Muscle layer of colon (tissue), 2 donors: ENCODE results near the gene IRF8.

Source experiments
- H3K27ac ChIP-seq: one replicate; pipeline ENCODE4 v1.7.0; 2013; ENCODE audit warnings: low read depth, mild to moderate bottlenecking, low read length, moderate library complexity
- H3K27me3 ChIP-seq, 2 donors: one replicate each; pipeline ENCODE4 v1.7.0; 2013; ENCODE audit warnings: low read length in 2 of 2, mild to moderate bottlenecking in 2 of 2; ENCODE audit not compliant: insufficient read depth in 2 of 2, control insufficient read depth in 1 of 2
- H3K36me3 ChIP-seq: one replicate; pipeline ENCODE4 v1.7.0; 2013; ENCODE audit warnings: mild to moderate bottlenecking, low read length; ENCODE audit not compliant: insufficient read depth
- H3K4me1 ChIP-seq: one replicate; pipeline ENCODE4 v1.7.0; 2013; ENCODE audit warnings: mild to moderate bottlenecking, low read length; ENCODE audit not compliant: insufficient read depth
- H3K4me3 ChIP-seq, 2 donors: one replicate each; pipeline ENCODE4 v1.7.0; 2013; ENCODE audit warnings: low read length in 2 of 2, low read depth in 1 of 2, mild to moderate bottlenecking in 1 of 2, moderate library complexity in 1 of 2
- H3K9ac ChIP-seq: one replicate; pipeline ENCODE4 v1.7.0; 2013; ENCODE audit warnings: low read length
- H3K9me3 ChIP-seq: one replicate; pipeline ENCODE4 v1.7.0; 2013; ENCODE audit warnings: mild to moderate bottlenecking, low read length
- donor health status: abdominal sarcoma.
- donor health status: Adenocarcinoma of cecum.

Gene IRF8

GRCh38 chr16:85944572-85945423, 45.8 kb downstream of the IRF8 start:
- H3K9me3 ChIP-seq = no peaks in the 10 kb centered on the region
- no peaks in the 10 kb centered on the region for H3K36me3 ChIP-seq
- no peak overlapping the region for H3K9ac ChIP-seq
- no peak overlapping the region for H3K4me3 ChIP-seq
- H3K4me1 ChIP-seq = no peaks in the 10 kb centered on the region
- no peak overlapping the region for H3K27ac ChIP-seq
- H3K27me3 ChIP-seq = no peaks in the 10 kb centered on the region

- H3K4me3 ChIP-seq = no peak overlapping the region
- H3K27ac ChIP-seq = no peak overlapping the region
- no peaks in the 10 kb centered on the region for H3K27me3 ChIP-seq
- no peak overlapping the region for H3K9ac ChIP-seq
- H3K9me3 ChIP-seq = no peaks in the 10 kb centered on the region
- no peaks in the 10 kb centered on the region for H3K36me3 ChIP-seq
- no peaks in the 10 kb centered on the region for H3K4me1 ChIP-seq
These were observed 46.4 kb downstream of the IRF8 start for GRCh38 chr16:85945424-85945751.

GRCh38 chr16:85946541-85947124, 47.7 kb downstream of the IRF8 start:
- Histone ChIP-seq H3K4me1 (no peaks in the 10 kb centered on the region), H3K36me3 (no peaks in the 10 kb centered on the region), H3K27me3 (no peaks in the 10 kb centered on the region), H3K27ac (no peak overlapping the region), H3K9ac (no peak overlapping the region), H3K9me3 (no peaks in the 10 kb centered on the region), H3K4me3 (no peak overlapping the region)

GRCh38 chr16:85947230-85948137, 48.5 kb downstream of the IRF8 start:
- Histone ChIP-seq H3K27ac (no peak overlapping the region), H3K4me3 (no peak overlapping the region), H3K27me3 (no peaks in the 10 kb centered on the region), H3K9ac (no peak overlapping the region), H3K36me3 (no peaks in the 10 kb centered on the region), H3K9me3 (no peaks in the 10 kb centered on the region), H3K4me1 (no peaks in the 10 kb centered on the region)

GRCh38 chr16:85948138-85948509, 49.2 kb downstream of the IRF8 start:
- no peak overlapping the region for H3K9ac ChIP-seq
- no peaks in the 10 kb centered on the region for H3K4me1 ChIP-seq
- H3K27me3 ChIP-seq = no peaks in the 10 kb centered on the region
- no peaks in the 10 kb centered on the region for H3K36me3 ChIP-seq
- no peaks in the 10 kb centered on the region for H3K9me3 ChIP-seq
- H3K4me3 ChIP-seq = no peak overlapping the region
- no peak overlapping the region for H3K27ac ChIP-seq

GRCh38 chr16:85948616-85949265, 49.8 kb downstream of the IRF8 start:
- no peaks in the 10 kb centered on the region for H3K27me3 ChIP-seq
- no peak overlapping the region for H3K4me3 ChIP-seq
- H3K27ac ChIP-seq = no peak overlapping the region
- H3K9me3 ChIP-seq = no peaks in the 10 kb centered on the region
- no peaks in the 10 kb centered on the region for H3K36me3 ChIP-seq
- H3K9ac ChIP-seq = no peak overlapping the region
- no peaks in the 10 kb centered on the region for H3K4me1 ChIP-seq

GRCh38 chr16:85950136-85950918, 51.4 kb downstream of the IRF8 start:
- Histone ChIP-seq H3K9ac (no peak overlapping the region), H3K27ac (no peak overlapping the region), H3K27me3 (no peaks in the 10 kb centered on the region), H3K9me3 (no peaks in the 10 kb centered on the region), H3K4me3 (no peak overlapping the region), H3K4me1 (no peaks in the 10 kb centered on the region), H3K36me3 (no peaks in the 10 kb centered on the region)

GRCh38 chr16:85952197-85952596, 53.2 kb downstream of the IRF8 start:
- H3K9ac ChIP-seq = no peak overlapping the region
- no peaks in the 10 kb centered on the region for H3K36me3 ChIP-seq
- H3K4me3 ChIP-seq = no peak overlapping the region
- H3K27me3 ChIP-seq = no peaks in the 10 kb centered on the region
- no peak overlapping the region for H3K27ac ChIP-seq
- H3K4me1 ChIP-seq = no peaks in the 10 kb centered on the region
- H3K9me3 ChIP-seq = no peaks in the 10 kb centered on the region

- no peaks in the 10 kb centered on the region for H3K27me3 ChIP-seq
- no peaks in the 10 kb centered on the region for H3K4me1 ChIP-seq
- no peaks in the 10 kb centered on the region for H3K9me3 ChIP-seq
- H3K4me3 ChIP-seq = no peak overlapping the region
- no peak overlapping the region for H3K9ac ChIP-seq
- no peak overlapping the region for H3K27ac ChIP-seq
- H3K36me3 ChIP-seq = no peaks in the 10 kb centered on the region
These were observed 53.8 kb downstream of the IRF8 start for GRCh38 chr16:85952811-85953210.

- Histone ChIP-seq H3K4me1 (no peaks in the 10 kb centered on the region), H3K36me3 (no peaks in the 10 kb centered on the region), H3K9ac (no peak overlapping the region), H3K27me3 (no peaks in the 10 kb centered on the region), H3K4me3 (no peak overlapping the region), H3K27ac (no peak overlapping the region), H3K9me3 (no peaks in the 10 kb centered on the region)
These were observed 56.1 kb downstream of the IRF8 start for GRCh38 chr16:85954927-85955519.
